AG09319 (cell line): Measurements from ENCODE around the gene CASP3.

Experiments
- DNase-seq: peaks from one replicate; pipeline ENCODE4 v3.0.0-alpha.2; 2010; ENCODE audit warnings: low read depth; ENCODE audit errors: extremely low read depth
- TF ChIP-seq, protein P1 (sequence below): IDR thresholded peaks from 2 replicates; pipeline ENCODE4 v1.5.1; 2011; ENCODE audit warnings: low read depth, mild to moderate bottlenecking, inconsistent platforms, low read length, moderate library complexity

Gene CASP3

DNA sequence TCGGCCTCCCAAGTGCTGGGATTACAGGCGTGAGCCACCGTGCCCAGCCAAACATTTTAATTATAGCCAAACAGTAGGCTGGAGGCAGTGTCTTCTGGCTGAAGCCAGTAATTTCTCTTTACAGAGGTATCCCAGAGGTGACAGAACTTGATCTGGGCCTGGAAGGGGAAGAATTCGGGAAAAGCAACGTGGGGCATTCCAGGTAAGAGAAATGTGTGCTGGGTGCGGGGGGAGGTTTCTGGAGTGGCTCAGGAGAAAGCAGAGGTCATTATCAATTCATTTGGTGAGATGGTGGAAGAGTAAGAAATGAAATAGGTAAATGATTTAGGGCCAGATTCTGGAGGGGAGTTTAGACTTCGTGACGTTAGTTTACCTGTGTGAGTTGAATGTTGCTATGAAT, 2.7 kb upstream of the CASP3 start:
- no peak for DNase-seq
- TF ChIP-seq, protein P1, sequence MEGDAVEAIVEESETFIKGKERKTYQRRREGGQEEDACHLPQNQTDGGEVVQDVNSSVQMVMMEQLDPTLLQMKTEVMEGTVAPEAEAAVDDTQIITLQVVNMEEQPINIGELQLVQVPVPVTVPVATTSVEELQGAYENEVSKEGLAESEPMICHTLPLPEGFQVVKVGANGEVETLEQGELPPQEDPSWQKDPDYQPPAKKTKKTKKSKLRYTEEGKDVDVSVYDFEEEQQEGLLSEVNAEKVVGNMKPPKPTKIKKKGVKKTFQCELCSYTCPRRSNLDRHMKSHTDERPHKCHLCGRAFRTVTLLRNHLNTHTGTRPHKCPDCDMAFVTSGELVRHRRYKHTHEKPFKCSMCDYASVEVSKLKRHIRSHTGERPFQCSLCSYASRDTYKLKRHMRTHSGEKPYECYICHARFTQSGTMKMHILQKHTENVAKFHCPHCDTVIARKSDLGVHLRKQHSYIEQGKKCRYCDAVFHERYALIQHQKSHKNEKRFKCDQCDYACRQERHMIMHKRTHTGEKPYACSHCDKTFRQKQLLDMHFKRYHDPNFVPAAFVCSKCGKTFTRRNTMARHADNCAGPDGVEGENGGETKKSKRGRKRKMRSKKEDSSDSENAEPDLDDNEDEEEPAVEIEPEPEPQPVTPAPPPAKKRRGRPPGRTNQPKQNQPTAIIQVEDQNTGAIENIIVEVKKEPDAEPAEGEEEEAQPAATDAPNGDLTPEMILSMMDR: no peak

DNA sequence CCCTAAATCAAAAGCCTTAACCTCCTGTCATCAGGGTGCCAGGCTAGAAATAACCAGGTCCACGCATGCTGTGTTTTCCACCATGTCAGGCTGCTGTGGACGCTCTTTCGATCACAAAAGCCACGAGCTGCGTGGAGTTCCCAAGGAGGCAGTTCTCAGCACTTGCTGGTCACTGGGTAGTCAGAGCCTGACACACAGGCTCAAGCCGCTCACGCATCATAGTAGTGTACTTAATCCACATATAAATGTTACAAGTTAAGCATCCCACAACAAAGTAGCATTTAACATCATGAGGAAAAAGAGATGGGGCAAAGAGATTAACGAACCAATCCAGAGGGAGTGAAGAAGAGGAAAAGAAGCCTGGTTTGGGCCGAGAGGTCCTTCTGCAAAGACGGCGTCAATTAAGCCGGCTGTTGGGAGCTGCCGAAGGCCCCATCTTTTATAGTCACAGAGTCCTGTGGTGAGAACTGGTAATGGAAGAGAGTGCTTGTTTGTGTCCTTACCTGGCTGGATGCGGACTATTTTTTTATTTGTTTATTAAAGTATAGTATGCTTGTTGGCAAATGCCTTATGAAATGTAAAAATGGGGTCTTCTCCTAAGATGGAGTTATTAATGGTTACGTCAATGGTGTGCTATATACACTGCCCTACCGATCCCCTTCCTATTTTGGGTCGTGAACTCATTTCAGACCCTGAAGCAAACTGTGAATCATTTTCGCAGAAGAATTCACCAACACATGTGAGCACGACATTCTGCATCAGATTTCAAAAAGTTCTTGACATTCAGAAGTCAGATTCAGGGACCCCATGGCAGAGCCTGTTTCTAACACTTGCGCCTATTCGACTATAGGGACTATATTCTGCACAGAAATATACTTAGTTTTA, 966 bp upstream of the CASP3 start:
- DNase-seq: no peak
- TF ChIP-seq, protein P1: no peak

DNA sequence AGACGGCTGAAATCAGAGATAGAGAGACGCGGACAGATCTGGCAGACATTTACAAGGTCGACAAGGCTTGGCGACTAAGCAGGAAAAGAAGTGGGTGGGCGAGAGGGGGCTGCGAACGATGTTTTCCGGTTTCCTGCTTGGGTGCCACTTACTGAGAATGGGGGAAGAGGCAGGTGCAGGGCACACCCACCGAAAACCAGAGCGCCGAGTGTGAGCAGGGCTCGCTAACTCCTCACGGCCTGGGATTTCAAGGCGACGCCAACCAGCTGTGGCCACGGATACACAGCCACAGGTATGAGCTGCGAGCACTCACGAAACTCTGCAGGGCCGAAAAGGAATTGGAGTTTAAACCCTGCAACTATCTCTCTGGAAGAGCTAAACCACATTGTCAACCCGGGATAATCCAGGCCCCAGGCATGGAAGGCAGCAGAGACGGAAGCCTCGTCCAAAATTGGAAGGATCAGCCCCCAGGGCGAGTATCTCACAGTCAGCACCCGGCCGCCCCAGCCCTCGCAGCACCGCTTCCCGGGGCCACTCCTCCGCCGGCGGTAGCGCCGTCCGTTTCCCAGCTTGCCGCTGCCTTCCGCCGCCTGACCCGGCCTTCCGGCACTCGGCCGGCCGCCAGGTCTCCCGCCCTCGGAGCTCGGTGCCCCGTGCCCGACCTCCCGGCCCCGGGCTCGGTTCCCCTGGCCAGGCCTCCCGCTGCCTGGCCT, 778 bp downstream of the CASP3 start:
- DNase-seq: no peak

DNA sequence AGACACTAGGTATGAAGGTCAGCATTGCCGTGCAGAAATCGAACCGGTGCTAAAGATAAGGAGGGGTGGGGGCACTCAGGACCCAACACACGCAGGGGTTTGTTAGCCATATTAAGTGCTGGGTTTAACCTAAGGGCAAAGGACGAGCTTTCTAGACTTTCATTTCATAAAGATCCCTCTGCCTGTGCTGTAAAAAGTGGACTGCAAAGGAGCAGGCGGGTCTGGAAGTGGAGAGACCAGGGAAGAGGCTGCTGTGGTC, 1.3 kb downstream of the CASP3 start:
- TF ChIP-seq, protein P1: no peak
- no peak for DNase-seq

More for the DNA sequence above, 778 bp downstream of the CASP3 start:
- TF ChIP-seq, protein P1: no peak

DNA sequence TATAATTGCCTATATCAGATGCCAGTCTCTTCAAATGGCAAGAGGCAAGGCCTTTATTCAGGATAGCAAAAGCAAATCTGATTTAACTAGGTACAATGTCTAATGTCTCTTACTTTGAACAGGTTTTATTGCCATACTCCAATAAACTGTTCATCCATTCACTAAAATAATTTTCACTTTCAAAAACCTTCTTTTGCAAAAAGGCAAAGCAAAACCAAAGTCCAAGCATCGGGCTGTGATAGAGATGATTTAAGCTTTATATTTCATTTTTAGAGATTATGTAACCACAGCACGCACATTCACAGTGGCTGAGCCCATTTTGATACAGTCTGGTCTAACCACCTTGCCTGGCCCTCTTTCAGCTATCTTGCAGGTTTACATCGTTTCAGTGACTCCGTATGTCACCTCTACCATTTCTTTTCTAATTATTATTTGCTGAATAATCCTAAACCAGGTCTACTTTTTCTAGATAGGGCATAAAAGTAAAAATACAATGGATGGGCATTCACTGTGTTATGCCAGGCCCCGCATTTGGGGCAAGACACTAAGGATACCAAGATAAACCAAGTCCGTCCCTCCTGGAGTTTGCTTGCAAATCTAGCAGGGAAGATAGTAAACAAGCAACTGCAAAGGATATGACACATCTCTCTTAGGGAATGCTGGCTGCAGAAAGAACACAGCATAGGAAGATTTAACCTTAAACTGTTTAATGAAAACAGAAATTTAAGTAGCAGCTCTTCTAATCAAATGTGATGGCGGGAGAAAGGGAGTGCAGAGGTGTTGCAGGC, 1.8 kb downstream of the CASP3 start:
- no peak for DNase-seq
- TF ChIP-seq, protein P1: no peak

DNA sequence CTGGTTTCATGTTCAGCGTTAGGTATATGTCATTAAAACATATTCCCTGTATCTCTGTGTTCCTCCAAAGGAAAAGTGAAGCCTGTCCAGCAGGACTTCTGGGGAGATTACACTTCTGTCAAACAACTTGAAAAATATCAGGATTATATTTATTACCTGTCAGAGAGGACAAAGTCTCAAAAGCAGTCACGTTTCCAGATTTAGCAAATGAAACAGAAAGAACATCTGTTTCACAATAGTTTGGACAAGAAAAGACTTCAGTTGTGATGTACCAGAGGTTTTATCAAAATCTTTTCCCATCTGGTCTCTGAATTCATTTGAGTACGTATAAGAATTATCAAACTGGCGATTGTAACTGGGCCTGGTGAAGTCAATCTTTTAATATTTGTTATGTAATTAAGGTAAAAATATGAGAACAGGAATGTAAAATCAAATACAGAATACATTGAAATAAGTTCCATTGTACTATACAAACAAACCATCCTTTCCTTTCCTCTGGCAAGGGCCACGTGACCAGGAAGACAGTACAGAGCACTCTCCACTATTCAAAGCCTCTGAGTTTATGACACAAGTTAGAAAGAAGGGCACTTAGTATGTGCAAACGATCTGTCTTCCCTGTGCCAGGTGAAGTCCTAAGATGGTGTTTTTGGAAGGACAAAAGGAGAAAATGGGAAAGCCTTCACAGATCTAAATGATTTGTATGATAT, 3.2 kb downstream of the CASP3 start:
- no peak for DNase-seq
- TF ChIP-seq, protein P1: no peak
